GM21528 (cell line): ENCODE data around the gene COL4A6.
"Not testable (repeated sequence)": the region's sequence is repeated elsewhere in the genome, so short reads cannot be mapped to it uniquely, and the experiment has no call there.

Experiments used
- ATAC-seq: cut with Tn5 transposase; IDR thresholded peaks from one replicate; pipeline ENCODE4 v1.9.1; 2021; ENCODE audit warnings: mild to moderate bottlenecking, moderate library complexity; ENCODE audit not compliant: unreplicated experiment, low FRiP score

COL4A6 gene

GRCh38 chrX:108438110-108438623 lies at the start of gene COL4A6:
TSS of gene COL4A6 (minus strand) at chrX:108438422. CDS start at chrX:108438196, 226 bp downstream.
- no peak for ATAC-seq

DNA sequence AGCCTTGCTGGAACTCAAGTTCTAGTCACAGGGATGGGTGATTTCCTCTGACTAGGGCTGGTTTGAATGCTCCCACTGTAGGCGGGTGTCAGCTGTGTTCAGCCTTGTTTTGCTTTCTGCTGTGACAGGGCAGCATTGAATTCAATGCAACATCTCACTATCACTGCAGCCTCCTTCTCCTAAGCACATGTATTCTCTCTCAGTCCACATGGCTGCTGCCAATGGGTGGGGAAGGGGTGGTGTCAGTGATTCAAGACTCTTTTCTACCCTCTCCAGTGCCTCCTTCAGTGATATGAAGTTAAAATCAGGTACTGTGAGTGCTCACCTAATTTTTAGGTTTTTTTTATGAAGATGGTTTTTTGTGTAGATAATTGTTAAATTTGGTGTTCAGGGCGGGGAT lies 47.7 kb upstream of the COL4A6 start:
- ATAC-seq = no peak

- ATAC-seq = no peak
These were observed 46.0 kb upstream of the COL4A6 start for GRCh38 chrX:108484251-108484650.

DNA sequence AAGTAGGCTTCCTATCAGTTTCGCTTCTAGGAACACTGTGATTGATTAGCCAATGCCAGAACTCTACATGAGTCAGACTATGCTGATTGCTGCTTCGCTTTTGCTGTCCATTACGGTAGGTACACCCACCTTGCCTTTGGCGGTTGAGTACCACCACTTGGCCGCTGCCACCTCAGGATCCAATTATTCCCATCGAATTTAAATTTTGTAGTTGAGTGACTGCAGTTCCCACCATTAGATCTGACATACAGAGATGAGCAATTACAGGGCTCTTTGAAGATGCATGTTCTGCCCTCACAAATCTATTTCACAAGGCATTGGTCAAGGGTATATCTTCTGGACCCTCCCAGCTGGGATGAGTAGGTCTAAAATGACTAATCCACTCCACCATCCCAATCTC lies 43.3 kb upstream of the COL4A6 start:
- ATAC-seq = not testable (repeated sequence)

GRCh38 chrX:108473979-108474378 lies 35.8 kb upstream of the COL4A6 start:
- no peak for ATAC-seq

- no peak for ATAC-seq
These were observed 30.3 kb upstream of the COL4A6 start for GRCh38 chrX:108468486-108468885.

GRCh38 chrX:108464604-108465003 lies 26.4 kb upstream of the COL4A6 start:
- no peak for ATAC-seq

- ATAC-seq = no peak
These were observed 18.8 kb upstream of the COL4A6 start for GRCh38 chrX:108456971-108457477.

DNA sequence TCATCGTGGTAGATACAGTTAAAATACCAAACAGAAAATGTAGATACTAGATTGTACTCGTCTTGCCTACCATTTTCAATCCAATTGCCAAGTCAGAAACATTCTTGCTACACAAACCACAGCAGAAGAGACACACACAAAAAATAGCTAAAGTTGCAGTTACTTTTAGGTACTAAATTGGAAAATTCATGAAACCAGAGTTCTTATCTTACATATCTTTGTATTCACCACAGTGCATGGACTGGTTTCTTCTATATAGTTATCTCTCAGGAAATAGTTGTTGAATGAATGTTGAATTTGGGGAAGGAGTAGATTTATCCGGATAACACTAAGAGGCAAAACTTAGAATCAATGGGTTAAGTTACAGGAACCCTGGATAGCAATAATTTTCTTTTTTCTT lies 15.6 kb upstream of the COL4A6 start:
- no peak for ATAC-seq

DNA sequence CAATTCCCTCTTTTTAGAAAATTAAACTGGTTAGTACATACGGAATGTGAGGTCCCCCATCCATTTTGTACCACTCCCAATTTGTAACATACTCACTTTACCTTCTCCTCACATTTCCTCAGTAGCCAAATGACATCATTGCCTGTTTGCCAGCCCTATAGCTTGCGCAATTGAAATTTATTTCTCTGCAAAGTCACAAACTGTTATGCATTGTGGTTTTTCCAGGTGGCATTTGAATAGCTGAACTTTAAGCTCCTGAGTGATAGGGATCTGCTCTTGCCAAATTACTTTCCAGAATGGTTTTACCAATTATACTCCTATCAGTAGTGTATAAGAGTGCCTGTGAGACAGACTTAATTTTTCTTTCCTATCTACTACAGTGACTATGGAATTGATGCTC lies 9.1 kb upstream of the COL4A6 start:
- ATAC-seq = no peak

DNA sequence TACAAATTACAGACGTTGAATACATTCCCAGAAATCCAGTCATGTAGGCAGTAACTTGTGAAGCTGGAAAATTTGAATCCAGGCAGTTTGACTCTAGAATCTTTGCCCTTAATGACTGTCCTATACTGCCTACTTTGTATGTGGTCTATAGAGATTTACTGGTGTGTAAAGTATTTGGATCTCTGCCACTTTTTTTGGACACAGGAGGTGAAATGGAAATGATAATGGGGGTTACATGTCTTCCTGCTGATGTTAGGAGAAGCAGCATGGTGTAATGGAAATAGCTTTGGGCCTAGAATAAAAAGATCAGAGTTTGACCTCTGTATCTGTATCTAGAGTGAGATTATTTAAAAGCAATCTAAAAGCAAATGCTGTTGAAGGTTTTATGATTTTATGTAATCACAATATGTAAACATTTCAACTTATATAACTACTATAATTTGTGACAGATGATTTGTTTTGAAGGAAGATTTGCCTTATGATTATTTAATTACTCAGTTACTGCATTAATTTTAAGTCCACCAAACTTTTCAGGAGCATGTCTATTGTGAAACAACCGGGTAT lies 4.8 kb upstream of the COL4A6 start:
- no peak for ATAC-seq

- ATAC-seq = no peak
These were observed 1.9 kb upstream of the COL4A6 start for GRCh38 chrX:108439961-108440696.

GRCh38 chrX:108439426-108439942 lies 1.3 kb upstream of the COL4A6 start, which contains the start of gene COL4A5:
TSS of gene COL4A5 (plus strand) at chrX:108439838. CDS start at chrX:108440126, 288 bp downstream.
- no peak for ATAC-seq

DNA sequence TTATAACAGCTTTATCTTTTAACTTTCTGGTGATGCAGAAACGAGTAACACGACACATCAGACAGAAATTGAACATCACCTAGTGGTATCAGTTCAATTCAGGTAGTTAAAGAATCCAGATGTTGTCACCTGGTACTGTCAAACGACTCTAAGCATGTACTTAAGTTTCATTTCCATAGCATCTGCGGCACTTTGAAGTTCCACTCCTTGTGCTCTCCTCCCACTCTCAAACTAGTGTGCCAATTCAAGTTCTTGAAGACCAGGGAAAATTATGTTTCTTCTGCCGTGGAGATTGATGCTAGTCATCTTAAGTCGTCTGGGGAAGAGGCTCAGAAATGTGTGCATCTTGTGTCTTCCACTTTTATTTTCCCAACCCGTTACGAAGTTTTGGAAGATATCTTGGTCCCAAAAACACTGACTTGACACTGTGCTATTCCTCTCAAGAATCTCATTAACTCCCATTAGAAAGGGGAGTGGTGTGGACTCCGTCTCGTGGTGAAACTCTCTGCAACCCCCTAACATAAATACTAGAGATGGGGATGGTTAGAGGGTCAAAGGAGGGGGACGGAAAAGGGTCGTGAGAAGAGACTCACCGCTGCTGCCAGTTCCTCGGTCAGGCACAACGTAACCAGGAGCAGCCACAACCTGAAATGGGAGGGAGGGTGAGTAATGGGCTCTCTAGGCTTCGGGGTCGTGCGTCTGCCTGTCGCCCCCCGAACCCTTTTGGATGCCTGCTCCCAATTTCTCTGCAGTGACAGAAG lies 693 bp downstream of the COL4A6 start:
- no peak for ATAC-seq

DNA sequence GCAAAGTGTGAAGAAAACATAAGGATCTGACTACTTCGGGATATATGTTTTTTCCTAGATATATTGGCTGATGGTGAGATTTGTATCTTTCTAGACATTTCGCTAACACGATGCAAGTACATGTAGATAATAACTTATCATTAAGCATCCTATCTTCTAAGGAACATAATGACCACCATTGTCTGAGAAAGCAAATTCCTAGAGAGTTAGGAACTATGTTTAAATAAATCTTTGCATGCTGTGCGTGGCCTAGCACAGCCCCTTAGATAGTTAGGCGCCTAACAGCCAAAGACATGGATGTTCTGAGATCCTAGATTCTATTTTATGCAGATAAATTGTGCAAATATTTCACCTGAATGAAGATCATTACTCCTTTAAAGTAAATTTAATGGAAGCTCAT lies 3.0 kb downstream of the COL4A6 start:
- no peak for ATAC-seq

DNA sequence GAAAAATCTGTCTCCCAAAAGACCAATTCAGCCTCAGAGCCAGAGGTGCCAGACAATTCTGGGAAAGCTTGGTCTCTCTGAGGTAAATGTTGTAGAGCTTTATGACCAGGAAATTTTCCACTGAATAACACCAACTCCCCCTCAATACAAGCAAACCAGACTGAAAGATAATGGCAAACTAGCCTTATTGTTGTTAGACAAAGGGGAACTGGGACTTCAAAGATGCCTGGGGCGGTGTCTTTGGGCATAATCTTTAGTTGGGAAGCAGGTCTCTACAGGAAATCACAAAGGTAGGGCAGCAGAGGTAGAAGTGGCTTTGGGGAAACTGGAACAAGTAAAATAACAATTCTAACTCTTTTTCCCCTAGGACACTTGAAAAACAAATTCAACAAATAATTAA lies 12.0 kb downstream of the COL4A6 start:
- no peak for ATAC-seq

DNA sequence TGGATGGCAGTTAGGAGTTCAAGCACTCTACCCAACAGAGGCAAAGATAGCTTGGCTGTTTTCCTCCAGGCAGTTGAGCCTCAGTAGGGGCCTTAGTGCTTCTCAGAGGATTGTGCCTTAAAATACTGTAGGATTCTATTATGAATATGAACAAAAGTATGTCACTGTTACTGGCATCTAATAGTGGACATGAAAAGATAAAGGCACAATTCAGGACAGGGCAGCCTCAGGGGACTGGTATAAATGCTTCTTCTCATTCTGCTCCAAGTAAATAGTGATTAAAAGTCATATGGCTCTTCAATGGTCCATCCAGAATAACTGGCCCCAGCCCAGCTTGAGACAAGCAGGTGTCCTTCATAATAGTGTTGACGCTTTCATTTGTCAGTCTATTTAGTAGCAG lies 17.7 kb downstream of the COL4A6 start:
- ATAC-seq = no peak

GRCh38 chrX:108419401-108419800 lies 18.8 kb downstream of the COL4A6 start:
- no peak for ATAC-seq

GRCh38 chrX:108417257-108417656 lies 21.0 kb downstream of the COL4A6 start:
- ATAC-seq = no peak

DNA sequence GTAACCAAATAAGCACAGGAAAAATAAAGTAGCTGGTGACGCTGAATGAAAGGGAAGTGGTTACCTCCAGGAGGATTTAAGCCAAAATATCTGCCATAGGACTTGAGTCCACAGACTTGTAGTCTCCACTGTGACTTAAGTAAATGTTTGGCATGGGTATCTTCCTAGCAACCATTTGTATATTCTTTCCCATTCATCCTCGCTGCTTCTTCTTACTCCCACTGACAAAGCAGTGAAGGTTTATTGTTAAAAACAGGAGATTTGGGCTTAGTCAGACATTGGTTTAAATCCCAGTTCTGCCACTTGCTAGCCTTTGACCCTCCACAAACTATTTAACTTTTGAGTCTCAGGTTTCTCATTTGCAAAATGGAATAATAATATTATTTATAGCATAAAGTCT lies 22.3 kb downstream of the COL4A6 start:
- no peak for ATAC-seq

- ATAC-seq = no peak
These were observed 23.1 kb downstream of the COL4A6 start for GRCh38 chrX:108415146-108415545.
